SK-N-SH (cell line): Measurements from ENCODE around the gene HMGCS1. TPM values are rescaled to one million over a fixed set of nuclear protein-coding genes. Genes with fewer than 3 reads are reported as not detected.

Experiments
- CTCF ChIA-PET: fragments of 300-600, 350-600 bp; formaldehyde crosslinking; extraction: SDS; loops from one replicate; lab custom pipeline; 2021; lab: Yijun Ruan, JAX
- POLR2A ChIA-PET: fragments of 350-600 bp; sonication (Branson Sonifier 250); formaldehyde crosslinking; extraction: SDS; loops from one replicate; lab custom pipeline; 2020; ENCODE audit warnings: antibody characterized with exemption, inconsistent platforms; lab: Yijun Ruan, JAX
- DNase-seq: peaks from one replicate; pipeline ENCODE4 v3.0.0; 2012
- H2AFZ ChIP-seq: fragments of 200-600 bp; sonication (generic); 2 replicates; pipeline ENCODE4 v1.8.1; 2016; ENCODE audit warnings: antibody characterized with exemption, mild to moderate bottlenecking, low read depth
- H3F3A ChIP-seq: fragments of 200-600 bp; sonication (generic); replicated peaks from 2 replicates; pipeline ENCODE3; 2016; ENCODE audit warnings: antibody characterized with exemption, mild to moderate bottlenecking; ENCODE audit not compliant: insufficient read depth
- H3K27ac ChIP-seq, 2 experiments: fragments of 200-500 bp in 1 of 2; fragments of 200-600 bp in 1 of 2; sonication (Bioruptor generic) in 1 of 2; sonication (generic), shearing (Covaris generic) in 1 of 2; 2 replicates each; pipeline versions ENCODE4 v1.5.1 to v1.6.1; 2014 to 2016; ENCODE audit warnings: low read depth in 2 of 2, inconsistent platforms in 1 of 2, low read length in 1 of 2, mild to moderate bottlenecking in 1 of 2, mixed read lengths in 1 of 2
- H3K27me3 ChIP-seq: fragments of 200-600 bp; sonication (generic), shearing (Covaris generic); 2 replicates; pipeline ENCODE4 v1.6.1; 2016; ENCODE audit warnings: mixed run types; ENCODE audit not compliant: insufficient read depth
- H3K36me3 ChIP-seq, 2 experiments: fragments of 200-500 bp in 1 of 2; fragments of 200-600 bp in 1 of 2; sonication (Bioruptor generic) in 1 of 2; sonication (generic) in 1 of 2; replicated peaks in 1 of 2; 2 replicates each; pipeline versions ENCODE3 to v1.5.1; 2014 to 2016; ENCODE audit warnings: low read length in 1 of 2, mild to moderate bottlenecking in 1 of 2; ENCODE audit not compliant: insufficient read depth in 2 of 2, control insufficient read depth in 1 of 2
- H3K4me1 ChIP-seq, 2 experiments: fragments of 200-500 bp in 1 of 2; fragments of 200-600 bp in 1 of 2; sonication (Bioruptor generic) in 1 of 2; sonication (generic), shearing (Covaris generic) in 1 of 2; 2 replicates each; pipeline versions ENCODE4 v1.5.1 to v1.6.1; 2014 to 2016; ENCODE audit warnings: low read depth in 1 of 2, low read length in 1 of 2, mixed run types in 1 of 2; ENCODE audit not compliant: insufficient read depth in 2 of 2, control insufficient read depth in 1 of 2
- H3K4me2 ChIP-seq: fragments of 200-600 bp; sonication (generic), shearing (Covaris generic); 2 replicates; pipeline ENCODE4 v1.6.1; 2017; ENCODE audit warnings: mixed run types
- H3K4me3 ChIP-seq, 2 experiments: fragments of 200-500 bp in 1 of 2; fragments of 200-600 bp in 1 of 2; sonication (Bioruptor generic) in 1 of 2; sonication (generic), shearing (Covaris generic) in 1 of 2; 2 replicates each; pipeline versions ENCODE4 v1.5.1 to v1.8.1; 2014 to 2016; ENCODE audit warnings: low read depth in 2 of 2, inconsistent platforms in 1 of 2, low read length in 1 of 2, mild to moderate bottlenecking in 1 of 2, mixed read lengths in 1 of 2, moderate library complexity in 1 of 2
- H3K79me2 ChIP-seq: fragments of 200-600 bp; sonication (generic); 2 replicates; pipeline ENCODE4 v1.8.1; 2017; ENCODE audit warnings: mild to moderate bottlenecking; ENCODE audit not compliant: insufficient read depth
- H3K9ac ChIP-seq: fragments of 200-600 bp; sonication (generic); 2 replicates; pipeline ENCODE4 v1.6.1; 2017; ENCODE audit warnings: mixed run types
- H3K9me2 ChIP-seq: fragments of 200-600 bp; sonication (generic); 2 replicates; pipeline ENCODE4 v1.6.1; 2017; ENCODE audit warnings: mixed run types
- H3K9me3 ChIP-seq: fragments of 200-600 bp; sonication (generic); 2 replicates; pipeline ENCODE4 v1.6.1; 2017; ENCODE audit warnings: mixed run types, mild to moderate bottlenecking, moderate library complexity
- H4K20me1 ChIP-seq: fragments of 200-600 bp; sonication (generic); 2 replicates; pipeline ENCODE4 v1.6.1; 2017; ENCODE audit warnings: mild to moderate bottlenecking, mixed run types; ENCODE audit not compliant: insufficient read depth
- GABPA ChIP-seq: IDR thresholded peaks from 2 replicates; pipeline ENCODE4 v1.4.0; 2012; ENCODE audit warnings: low read depth, mild to moderate bottlenecking
- JUND ChIP-seq: IDR thresholded peaks from 2 replicates; pipeline ENCODE4 v1.4.0; 2012
- MXI1 ChIP-seq: IDR thresholded peaks from 2 replicates; pipeline ENCODE4 v1.6.1; 2012; ENCODE audit warnings: mild to moderate bottlenecking, low read depth, low read length, improper control_type of control experiment
- NFIC ChIP-seq: IDR thresholded peaks from 2 replicates; pipeline ENCODE4 v1.4.0; 2012; ENCODE audit warnings: borderline replicate concordance
- POLR2AphosphoS5 ChIP-seq: IDR thresholded peaks from 2 replicates; pipeline ENCODE4 v1.6.1; 2012; ENCODE audit warnings: low read depth, low read length
- RAD21 ChIP-seq: IDR thresholded peaks from 2 replicates; pipeline ENCODE4 v1.6.1; 2012; ENCODE audit warnings: mild to moderate bottlenecking, low read length
- RCOR1 ChIP-seq: fragments of 150-350 bp; IDR thresholded peaks from 2 replicates; pipeline ENCODE4 v1.6.1; 2017; ENCODE audit warnings: antibody characterized with exemption, low read length
- SMC3 ChIP-seq: IDR thresholded peaks from 2 replicates; pipeline ENCODE4 v1.6.1; 2012; ENCODE audit warnings: low read depth, low read length, improper control_type of control experiment
- TAF1 ChIP-seq: IDR thresholded peaks from 2 replicates; pipeline ENCODE4 v1.6.1; 2012; ENCODE audit warnings: low read depth, mild to moderate bottlenecking, low read length, moderate library complexity, borderline replicate concordance
- YY1 ChIP-seq: IDR thresholded peaks from 2 replicates; pipeline ENCODE4 v1.4.0; 2012; ENCODE audit warnings: low read depth, mild to moderate bottlenecking
- WGBS: methylation state at CpG from one replicate; pipeline ENCODE4 v1.1.6; 2017; ENCODE audit warnings: low lambda C conversion rate; 5-methylcytosine and 5-hydroxymethylcytosine counted together
- polyA plus RNA-seq, 3 experiments: library from polyadenylated mRNA; depleted of rRNA; stranded (reverse); fragments of >200 nt; gene quantifications; 2 replicates each; pipeline ENCODE4 v1.2.3, GENCODE V29; 2012
- TF ChIP-seq, protein P1 (sequence below): IDR thresholded peaks from 2 replicates; pipeline ENCODE4 v1.4.0; 2012; ENCODE audit warnings: low read depth
- TF ChIP-seq, protein P2 (sequence below): IDR thresholded peaks from 2 replicates; pipeline ENCODE4 v1.4.0; 2012; ENCODE audit warnings: low read depth, borderline replicate concordance
- TF ChIP-seq, protein P3 (sequence below): IDR thresholded peaks from 2 replicates; pipeline ENCODE4 v1.6.1; 2012; ENCODE audit warnings: mild to moderate bottlenecking, low read depth, low read length, moderate library complexity
- TF ChIP-seq, protein P4 (sequence below): IDR thresholded peaks from 2 replicates; pipeline ENCODE4; 2012

HMGCS1 gene
- polyA plus RNA-seq, 1 of the 3 experiments (the other 2 are of a cell fraction) = 8.2 TPM

DNA sequence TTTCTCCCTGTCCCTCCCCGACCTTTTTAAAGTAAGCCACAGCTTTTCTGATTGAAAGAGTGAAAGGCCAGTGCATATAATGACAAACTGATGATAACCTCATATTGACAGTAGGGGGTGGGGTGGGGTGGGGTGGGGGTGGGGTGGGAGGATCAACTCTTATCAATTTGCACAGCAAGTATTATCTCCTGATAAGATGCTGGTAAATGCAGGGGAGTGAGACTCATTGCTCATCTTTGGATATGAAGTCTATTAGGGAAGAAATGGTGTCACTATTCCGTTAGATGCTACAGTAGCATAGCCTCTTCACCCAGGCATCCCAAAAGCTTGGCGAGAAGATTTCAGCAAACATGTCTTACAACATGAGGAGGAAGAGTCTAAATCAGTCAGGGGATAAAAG, 38.9 kb upstream of the HMGCS1 start:
- no peak overlapping the region for H3K27ac ChIP-seq
- H2AFZ ChIP-seq = no peak overlapping the region
- no peaks in the 10 kb centered on the region for H3K9me3 ChIP-seq
- H3K9me2 ChIP-seq = no peaks in the 10 kb centered on the region
- CTCF ChIA-PET = interaction anchor here (1.5 kb wide), 1 partner anchor 38 kb away, joined by 3 read pairs; no protein-coding TSS in a partner anchor
- DNase-seq = no peak
- H3K4me3 ChIP-seq = no peak overlapping the region
- H3K4me2 ChIP-seq = no peak overlapping the region
- POLR2A ChIA-PET = no interaction called here
- no peaks in the 10 kb centered on the region for H3K4me1 ChIP-seq
- no peak for TF ChIP-seq YY1
- no peak for TF ChIP-seq RAD21
- TF ChIP-seq, protein P1, sequence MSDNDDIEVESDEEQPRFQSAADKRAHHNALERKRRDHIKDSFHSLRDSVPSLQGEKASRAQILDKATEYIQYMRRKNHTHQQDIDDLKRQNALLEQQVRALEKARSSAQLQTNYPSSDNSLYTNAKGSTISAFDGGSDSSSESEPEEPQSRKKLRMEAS = no peak
- no peak for TF ChIP-seq MXI1
- TF ChIP-seq, protein P2, sequence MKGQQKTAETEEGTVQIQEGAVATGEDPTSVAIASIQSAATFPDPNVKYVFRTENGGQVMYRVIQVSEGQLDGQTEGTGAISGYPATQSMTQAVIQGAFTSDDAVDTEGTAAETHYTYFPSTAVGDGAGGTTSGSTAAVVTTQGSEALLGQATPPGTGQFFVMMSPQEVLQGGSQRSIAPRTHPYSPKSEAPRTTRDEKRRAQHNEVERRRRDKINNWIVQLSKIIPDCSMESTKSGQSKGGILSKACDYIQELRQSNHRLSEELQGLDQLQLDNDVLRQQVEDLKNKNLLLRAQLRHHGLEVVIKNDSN = no peak
- no peak for TF ChIP-seq POLR2AphosphoS5
- TF ChIP-seq, protein P3, sequence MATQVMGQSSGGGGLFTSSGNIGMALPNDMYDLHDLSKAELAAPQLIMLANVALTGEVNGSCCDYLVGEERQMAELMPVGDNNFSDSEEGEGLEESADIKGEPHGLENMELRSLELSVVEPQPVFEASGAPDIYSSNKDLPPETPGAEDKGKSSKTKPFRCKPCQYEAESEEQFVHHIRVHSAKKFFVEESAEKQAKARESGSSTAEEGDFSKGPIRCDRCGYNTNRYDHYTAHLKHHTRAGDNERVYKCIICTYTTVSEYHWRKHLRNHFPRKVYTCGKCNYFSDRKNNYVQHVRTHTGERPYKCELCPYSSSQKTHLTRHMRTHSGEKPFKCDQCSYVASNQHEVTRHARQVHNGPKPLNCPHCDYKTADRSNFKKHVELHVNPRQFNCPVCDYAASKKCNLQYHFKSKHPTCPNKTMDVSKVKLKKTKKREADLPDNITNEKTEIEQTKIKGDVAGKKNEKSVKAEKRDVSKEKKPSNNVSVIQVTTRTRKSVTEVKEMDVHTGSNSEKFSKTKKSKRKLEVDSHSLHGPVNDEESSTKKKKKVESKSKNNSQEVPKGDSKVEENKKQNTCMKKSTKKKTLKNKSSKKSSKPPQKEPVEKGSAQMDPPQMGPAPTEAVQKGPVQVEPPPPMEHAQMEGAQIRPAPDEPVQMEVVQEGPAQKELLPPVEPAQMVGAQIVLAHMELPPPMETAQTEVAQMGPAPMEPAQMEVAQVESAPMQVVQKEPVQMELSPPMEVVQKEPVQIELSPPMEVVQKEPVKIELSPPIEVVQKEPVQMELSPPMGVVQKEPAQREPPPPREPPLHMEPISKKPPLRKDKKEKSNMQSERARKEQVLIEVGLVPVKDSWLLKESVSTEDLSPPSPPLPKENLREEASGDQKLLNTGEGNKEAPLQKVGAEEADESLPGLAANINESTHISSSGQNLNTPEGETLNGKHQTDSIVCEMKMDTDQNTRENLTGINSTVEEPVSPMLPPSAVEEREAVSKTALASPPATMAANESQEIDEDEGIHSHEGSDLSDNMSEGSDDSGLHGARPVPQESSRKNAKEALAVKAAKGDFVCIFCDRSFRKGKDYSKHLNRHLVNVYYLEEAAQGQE = no peak
- no peak for TF ChIP-seq RCOR1
- no peak for TF ChIP-seq SMC3
- TF ChIP-seq TAF1 = no peak
- TF ChIP-seq, protein P4, sequence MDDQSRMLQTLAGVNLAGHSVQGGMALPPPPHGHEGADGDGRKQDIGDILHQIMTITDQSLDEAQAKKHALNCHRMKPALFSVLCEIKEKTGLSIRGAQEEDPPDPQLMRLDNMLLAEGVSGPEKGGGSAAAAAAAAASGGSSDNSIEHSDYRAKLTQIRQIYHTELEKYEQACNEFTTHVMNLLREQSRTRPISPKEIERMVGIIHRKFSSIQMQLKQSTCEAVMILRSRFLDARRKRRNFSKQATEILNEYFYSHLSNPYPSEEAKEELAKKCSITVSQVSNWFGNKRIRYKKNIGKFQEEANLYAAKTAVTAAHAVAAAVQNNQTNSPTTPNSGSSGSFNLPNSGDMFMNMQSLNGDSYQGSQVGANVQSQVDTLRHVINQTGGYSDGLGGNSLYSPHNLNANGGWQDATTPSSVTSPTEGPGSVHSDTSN = no peak
- TF ChIP-seq NFIC = no peak
- H3K27me3 ChIP-seq = no peaks in the 10 kb centered on the region
- 10% methylated on average over 3 of the region's 3 CpGs for WGBS
- H3K36me3 ChIP-seq = no peaks in the 10 kb centered on the region
- H3F3A ChIP-seq = no peaks in the 10 kb centered on the region
- H3K9ac ChIP-seq = no peak overlapping the region
- no peaks in the 10 kb centered on the region for H3K79me2 ChIP-seq
- no peaks in the 10 kb centered on the region for H4K20me1 ChIP-seq

DNA sequence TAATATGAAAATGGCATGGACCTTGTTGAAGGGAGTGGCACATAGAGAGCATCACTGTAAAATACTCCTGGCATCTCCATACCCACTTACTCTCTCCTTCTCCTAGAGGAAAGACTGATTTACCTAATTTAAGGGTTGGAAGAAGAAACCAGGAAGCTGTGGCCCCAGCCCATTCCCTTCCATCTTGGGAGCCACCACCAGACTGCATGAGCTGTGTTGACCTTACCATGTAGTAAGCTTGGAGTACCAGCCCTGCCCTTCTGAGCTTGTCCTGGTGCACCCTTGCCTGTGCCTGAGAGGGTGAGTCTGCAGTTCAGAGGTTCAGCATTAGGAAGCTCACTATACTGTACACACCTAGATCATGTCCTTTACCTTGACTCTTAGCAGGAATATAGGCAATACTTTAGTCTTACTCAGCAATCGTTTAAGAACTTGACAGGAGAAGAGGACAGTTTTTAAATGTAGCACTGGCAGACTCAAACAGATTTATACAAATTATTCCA, 35.7 kb upstream of the HMGCS1 start:
- Histone ChIP-seq H2AFZ (no peak overlapping the region), H3K9me3 (no peaks in the 10 kb centered on the region), H3K79me2 (no peaks in the 10 kb centered on the region), H3K9me2 (no peaks in the 10 kb centered on the region), H3K4me3 (no peak overlapping the region), H3K27me3 (no peaks in the 10 kb centered on the region), H3K9ac (no peak overlapping the region), H3K27ac (no peak overlapping the region), H3K4me2 (no peak overlapping the region), H3K36me3 (no peaks in the 10 kb centered on the region), H4K20me1 (no peaks in the 10 kb centered on the region), H3K4me1 (no peaks in the 10 kb centered on the region), H3F3A (no peaks in the 10 kb centered on the region)
- WGBS = 12% methylated on average over 1 of the region's 1 CpG
- CTCF ChIA-PET = no interaction called here
- no peak for DNase-seq
- POLR2A ChIA-PET = no interaction called here
- no peak for TF ChIP-seq JUND
- TF ChIP-seq GABPA = no peak
- TF ChIP-seq, protein P4 = no peak
- no peak for TF ChIP-seq RAD21
